GM12878 (cell line): ENCODE measurements around the gene C1QTNF8. TPM values are rescaled to one million over a fixed set of nuclear protein-coding genes. Genes with fewer than 3 reads are reported as not detected.

ENCODE experiments used
- ATAC-seq: fragments of 200-7000 bp; cut with Tn5 transposase; 3 replicates; pipeline ENCODE4 v1.9.1; 2020; ENCODE audit warnings: mild to moderate bottlenecking, moderate library complexity
- BruUV-seq: library from RNA; stranded (reverse); fragments of 400-500 nt; replicated peaks from 2 replicates; lab custom pipeline; 2021; lab: Mats Ljungman, UMichigan
- CTCF ChIA-PET: fragments of 300-600 bp; sonication (Branson Sonifier 250); formaldehyde crosslinking; extraction: SDS; loops from one replicate; lab custom pipeline; 2021; ENCODE audit warnings: inconsistent platforms; lab: Yijun Ruan, JAX
- POLR2A ChIA-PET: fragments of 350-600 bp; formaldehyde crosslinking; extraction: SDS; loops from one replicate; lab custom pipeline; 2021; ENCODE audit warnings: inconsistent platforms; lab: Charles Lee
- RAD21 ChIA-PET: fragments of 300-600 bp; sonication (Branson Sonifier 250); formaldehyde crosslinking; loops from one replicate; lab custom pipeline; 2023; ENCODE audit warnings: antibody characterized with exemption; ENCODE audit not compliant: unreplicated experiment; lab: Charles Lee
- SMC1A ChIA-PET: fragments of 300-600 bp; sonication (Branson Sonifier 250); formaldehyde crosslinking; loops from one replicate; lab custom pipeline; 2023; ENCODE audit not compliant: unreplicated experiment, uncharacterized antibody; lab: Charles Lee
- DNase-seq: peaks from one replicate; pipeline ENCODE4 v3.0.0-alpha.2; 2011; ENCODE audit warnings: low read depth, low spot score
- FAIRE-seq: peaks from 3 replicates; lab custom pipeline; 2011; peaks lifted over from hg19 to GRCh38; lab: Jason Lieb, UNC
- H2AFZ ChIP-seq: 2 replicates; pipeline ENCODE4 v1.6.0; 2011; ENCODE audit warnings: low read depth, low read length, control low read depth; ENCODE audit not compliant: control insufficient read depth
- H3K27ac ChIP-seq: 2 replicates; pipeline ENCODE4 v1.5.1; 2011; ENCODE audit warnings: control low read depth; ENCODE audit not compliant: control insufficient read depth, insufficient read depth
- H3K27me3 ChIP-seq, 2 experiments: replicated peaks in 1 of 2; 2 replicates each; pipeline versions ENCODE4 v1.6.0 to v1.6.1; 2011; ENCODE audit warnings: low read length in 1 of 2; ENCODE audit not compliant: control insufficient read depth in 2 of 2, insufficient read depth in 2 of 2
- H3K36me3 ChIP-seq, 2 experiments: 2 replicates each; pipeline ENCODE4 v1.5.1; 2011; ENCODE audit warnings: low read length in 1 of 2; ENCODE audit not compliant: control insufficient read depth in 2 of 2, insufficient read depth in 2 of 2
- H3K4me1 ChIP-seq: 2 replicates; pipeline ENCODE4 v1.6.1; 2011; ENCODE audit warnings: mild to moderate bottlenecking, low read length, moderate library complexity, mixed read lengths; ENCODE audit not compliant: control insufficient read depth, insufficient read depth
- H3K4me2 ChIP-seq: 2 replicates; pipeline ENCODE4 v1.6.0; 2011; ENCODE audit warnings: control low read depth; ENCODE audit not compliant: control insufficient read depth, insufficient read depth
- H3K4me3 ChIP-seq: fragments of 200-600 bp; sonication (generic); 2 replicates; pipeline ENCODE4 v1.5.1; 2016
- H3K79me2 ChIP-seq: 2 replicates; pipeline ENCODE4 v1.6.0; 2011; ENCODE audit warnings: low read length; ENCODE audit not compliant: control insufficient read depth, insufficient read depth
- H3K9ac ChIP-seq: 2 replicates; pipeline ENCODE4 v1.8.0; 2011; ENCODE audit warnings: low read length, control low read depth, mixed read lengths; ENCODE audit not compliant: control insufficient read depth, insufficient read depth
- H3K9me3 ChIP-seq: replicated peaks from 3 replicates; pipeline ENCODE4 v1.5.1; 2011; ENCODE audit warnings: mild to moderate bottlenecking, low read length; ENCODE audit not compliant: control insufficient read depth, insufficient read depth
- H4K20me1 ChIP-seq: 2 replicates; pipeline ENCODE4 v1.6.0; 2011; ENCODE audit not compliant: control insufficient read depth, insufficient read depth
- CHD2 ChIP-seq: IDR thresholded peaks from 2 replicates; pipeline ENCODE4 v1.6.1; 2011; ENCODE audit warnings: low read depth, low read length, improper control_type of control experiment, borderline replicate concordance
- DPF2 ChIP-seq: fragments of 450-650 bp; IDR thresholded peaks from 2 replicates; pipeline ENCODE4 v1.6.1; 2017; ENCODE audit warnings: mild to moderate bottlenecking
- ETV6 ChIP-seq, 2 experiments: fragments of 450-650 bp in 1 of 2; IDR thresholded peaks in 1 of 2; conservative IDR thresholded peaks in 1 of 2; 2 replicates each; pipeline ENCODE4 v1.6.1; 2014; ENCODE audit warnings: antibody characterized with exemption in 1 of 2, borderline replicate concordance in 1 of 2, low read depth in 1 of 2, mild to moderate bottlenecking in 1 of 2, moderate library complexity in 1 of 2
- FOXM1 ChIP-seq: IDR thresholded peaks from 2 replicates; pipeline ENCODE4 v1.6.1; 2012; ENCODE audit warnings: low read depth, mild to moderate bottlenecking, inconsistent platforms, low read length, moderate library complexity
- IKZF1 ChIP-seq: fragments of 450-650 bp; conservative IDR thresholded peaks from 2 replicates; pipeline ENCODE4 v1.6.1; 2017; ENCODE audit warnings: antibody characterized with exemption, mild to moderate bottlenecking
- KAT2A ChIP-seq: conservative IDR thresholded peaks from 2 replicates; pipeline ENCODE4 v1.6.1; 2011; ENCODE audit warnings: low read depth, low read length; ENCODE audit not compliant: control insufficient read depth
- KDM1A ChIP-seq: fragments of 200-600 bp; sonication (generic); IDR thresholded peaks from 2 replicates; pipeline ENCODE4 v1.6.1; 2016; ENCODE audit warnings: borderline replicate concordance
- PAX5 ChIP-seq: IDR thresholded peaks from 2 replicates; pipeline ENCODE4 v1.6.1; 2011; ENCODE audit warnings: low read depth, low read length, borderline replicate concordance
- POLR2AphosphoS2 ChIP-seq: IDR thresholded peaks from 2 replicates; pipeline ENCODE4 v1.6.1; 2011; ENCODE audit warnings: low read depth, mild to moderate bottlenecking, low read length, improper control_type of control experiment, moderate library complexity
- POU2F2 ChIP-seq: IDR thresholded peaks from 3 replicates; pipeline ENCODE4 v1.6.1; 2011; ENCODE audit warnings: low read depth, mild to moderate bottlenecking, low read length, borderline replicate concordance
- RB1 ChIP-seq: fragments of 450-650 bp; formaldehyde crosslinking; IDR thresholded peaks from 2 replicates; pipeline ENCODE4 v1.6.1; 2017; ENCODE audit warnings: mild to moderate bottlenecking, borderline replicate concordance
- SIX5 ChIP-seq: IDR thresholded peaks from 2 replicates; pipeline ENCODE4 v1.6.1; 2011; ENCODE audit warnings: mild to moderate bottlenecking, low read depth, low read length, moderate library complexity; ENCODE audit not compliant: severe bottlenecking
- WRNIP1 ChIP-seq: IDR thresholded peaks from 2 replicates; pipeline ENCODE4 v1.6.1; 2011; ENCODE audit warnings: low read depth, low read length, improper control_type of control experiment, borderline replicate concordance
- ZZZ3 ChIP-seq: IDR thresholded peaks from 2 replicates; pipeline ENCODE4 v1.6.1; 2011; ENCODE audit warnings: low read depth; ENCODE audit not compliant: control insufficient read depth, insufficient read length
- WGBS: methylation state at CpG from one replicate; pipeline ENCODE4 v1.1.6; 2016; ENCODE audit warnings: low lambda C conversion rate; ENCODE audit not compliant: insufficient replicate concordance, insufficient coverage; ENCODE audit errors: missing lambda C conversion rate; 5-methylcytosine and 5-hydroxymethylcytosine counted together
- in situ Hi-C: fragments of 300-500 bp; cut with MboI; formaldehyde crosslinking; loops from 9 replicates; pipeline ENCODE4 v1.14.3; 2018; ENCODE audit warnings: mixed read lengths
- intact Hi-C: fragments of 100-400 bp; cut with micrococcal nuclease; formaldehyde crosslinking; loops from one replicate; pipeline ENCODE4 v1.14.2; 2022; ENCODE audit not compliant: unreplicated experiment
- polyA plus RNA-seq, 11 experiments: library from polyadenylated mRNA; depleted of rRNA in 4 of 11; unstranded in 6 of 11; stranded (reverse) in 5 of 11; fragments of >200 nt; fragmentation: Nextera tagmentation in 4 of 11; fragmentation: Illumina TruSeq in 1 of 11; extraction: Ambion mirVana in 4 of 11; extraction: Trizol in 1 of 11; gene quantifications; 1 replicate in 1 of 11; 2 replicates in 10 of 11; pipeline versions ENCODE4 v1.2.1 to v1.2.3, GENCODE V29; 2011 to 2016; ENCODE audit warnings: inconsistent platforms in 2 of 11, missing spikeins in 2 of 11, low read depth in 1 of 11
- total RNA-seq, 4 experiments: library from RNA; depleted of rRNA in 3 of 4; stranded (reverse); fragments of >200 nt in 3 of 4; fragmentation: Illumina TruSeq in 1 of 4; extraction: Trizol in 1 of 4; gene quantifications; 2 replicates each; pipeline versions ENCODE4 v1.2.1 to v1.2.3, GENCODE V29; 2013 to 2021
- TF ChIP-seq, protein P1 (sequence below): IDR thresholded peaks from 2 replicates; pipeline ENCODE4 v1.6.1; 2012; ENCODE audit warnings: low read length, inconsistent platforms
- TF ChIP-seq, protein P2 (sequence below): fragments of 450-650 bp; IDR thresholded peaks from 2 replicates; pipeline ENCODE4 v1.6.1; 2017; ENCODE audit warnings: mild to moderate bottlenecking

The C1QTNF8 gene
- total and polyA plus RNA-seq, 10 of the 15 experiments (the other 5 are each of a cell fraction or from before 2014, with no cell fraction given), result not detected

DNA sequence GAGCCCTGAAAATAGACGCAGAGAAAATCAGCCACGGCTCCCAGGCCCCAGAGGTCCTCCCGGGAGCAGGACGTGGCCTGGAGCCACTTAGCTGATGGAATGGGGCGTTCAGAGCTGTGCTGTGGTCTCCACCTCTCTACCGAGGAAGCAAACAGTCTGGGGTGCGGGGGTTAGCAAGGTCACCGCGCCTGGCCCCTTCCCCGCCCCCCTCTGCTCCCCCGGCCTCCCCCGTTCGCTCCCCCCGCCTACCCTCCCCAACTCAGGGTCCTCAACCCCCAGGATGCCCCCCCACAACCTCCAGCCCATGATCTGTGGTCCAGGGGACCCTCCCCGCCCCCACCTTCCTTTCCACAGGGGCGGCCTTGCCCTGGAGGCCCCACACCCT, 20.6 kb upstream of the C1QTNF8 start:
- Histone ChIP-seq H3K4me3 (no peak overlapping the region), H3K9me3 (no peaks in the 10 kb centered on the region), H3K27me3 (no peaks in the 10 kb centered on the region), H3K4me1 (no peaks in the 10 kb centered on the region), H3K79me2 (no peaks in the 10 kb centered on the region), H2AFZ (no peak overlapping the region), H3K27ac (no peak overlapping the region), H3K9ac (no peak overlapping the region), H3K36me3 (no peaks in the 10 kb centered on the region), H4K20me1 (no peaks in the 10 kb centered on the region), H3K4me2 (no peak overlapping the region)
- ChIA-PET POLR2A (no interaction called here), RAD21 (no interaction called here), SMC1A (no interaction called here), CTCF (no interaction called here)
- ATAC-seq, result no peak
- no peak for DNase-seq
- no peak for TF ChIP-seq DPF2
- TF ChIP-seq ETV6 (conservative IDR thresholded peaks at IDR 0.05 in 1 of 2, IDR thresholded peaks at IDR 0.05 in 1 of 2; ENCODE audit: borderline replicate concordance in 1 of 2, low read depth in 1 of 2), result no peak
- intact Hi-C loops (no loop called here), in situ Hi-C loops (no loop called here)
- no peak for FAIRE-seq
- no TSS peak for BruUV-seq
- WGBS, result 21% methylated on average over 10 of the region's 16 CpGs

DNA sequence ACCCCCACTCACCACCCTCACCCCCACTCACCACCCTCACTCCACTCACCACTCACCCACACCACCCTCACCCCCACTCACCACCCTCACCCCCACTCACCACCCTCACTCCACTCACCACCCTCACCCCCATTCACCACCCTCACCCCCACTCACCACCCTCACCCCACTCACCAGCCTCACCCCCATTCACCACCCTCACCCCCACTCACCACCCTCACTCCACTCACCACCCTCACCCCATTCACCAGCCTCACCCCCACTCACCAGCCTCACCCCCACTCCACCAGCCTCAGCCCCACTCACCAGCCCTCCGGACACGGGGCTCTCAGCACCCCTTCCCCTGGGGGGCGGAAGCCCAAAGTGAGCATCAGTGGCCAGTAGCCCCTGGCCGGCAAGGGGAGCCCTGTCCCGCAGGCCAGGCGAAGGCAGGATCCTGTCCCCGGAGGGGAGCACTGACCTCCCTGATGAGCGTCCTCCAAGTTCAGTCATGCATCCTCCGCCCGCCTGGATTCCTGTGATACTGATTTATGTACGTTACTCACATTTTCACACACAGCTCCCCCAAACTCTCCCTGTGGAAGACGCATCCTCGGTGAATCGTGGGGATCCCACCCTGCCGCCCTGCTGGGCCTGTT, 18.0 kb upstream of the C1QTNF8 start:
- no peaks in the 10 kb centered on the region for H3K9me3 ChIP-seq
- H3K27ac ChIP-seq, result no peak overlapping the region
- no peaks in the 10 kb centered on the region for H3K79me2 ChIP-seq
- RAD21 ChIA-PET, result no interaction called here
- no peaks in the 10 kb centered on the region for H3K4me1 ChIP-seq
- H3K27me3 ChIP-seq, result no peaks in the 10 kb centered on the region
- no peak overlapping the region for H3K4me3 ChIP-seq
- intact Hi-C loops (no loop called here), in situ Hi-C loops (no loop called here)
- H2AFZ ChIP-seq, result no peak overlapping the region
- no TSS peak for BruUV-seq
- H3K9ac ChIP-seq, result no peak overlapping the region
- DNase-seq (no peak), FAIRE-seq (no peak), ATAC-seq (no peak)
- H3K4me2 ChIP-seq, result no peak overlapping the region
- 59% methylated on average over 9 of the region's 15 CpGs for WGBS
- no peaks in the 10 kb centered on the region for H4K20me1 ChIP-seq
- CTCF ChIA-PET, result no interaction called here
- SMC1A ChIA-PET, result no interaction called here
- POLR2A ChIA-PET, result no interaction called here
- no peaks in the 10 kb centered on the region for H3K36me3 ChIP-seq
- TF ChIP-seq SIX5 (no peak), CHD2 (no peak), WRNIP1 (no peak), POU2F2 (no peak), RB1 (no peak), IKZF1 (no peak), KAT2A (no peak), ZZZ3 (no peak), PAX5 (no peak), FOXM1 (no peak), KDM1A (no peak), POLR2AphosphoS2 (no peak)
- TF ChIP-seq, protein P1, sequence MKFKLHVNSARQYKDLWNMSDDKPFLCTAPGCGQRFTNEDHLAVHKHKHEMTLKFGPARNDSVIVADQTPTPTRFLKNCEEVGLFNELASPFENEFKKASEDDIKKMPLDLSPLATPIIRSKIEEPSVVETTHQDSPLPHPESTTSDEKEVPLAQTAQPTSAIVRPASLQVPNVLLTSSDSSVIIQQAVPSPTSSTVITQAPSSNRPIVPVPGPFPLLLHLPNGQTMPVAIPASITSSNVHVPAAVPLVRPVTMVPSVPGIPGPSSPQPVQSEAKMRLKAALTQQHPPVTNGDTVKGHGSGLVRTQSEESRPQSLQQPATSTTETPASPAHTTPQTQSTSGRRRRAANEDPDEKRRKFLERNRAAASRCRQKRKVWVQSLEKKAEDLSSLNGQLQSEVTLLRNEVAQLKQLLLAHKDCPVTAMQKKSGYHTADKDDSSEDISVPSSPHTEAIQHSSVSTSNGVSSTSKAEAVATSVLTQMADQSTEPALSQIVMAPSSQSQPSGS, result no peak
- TF ChIP-seq, protein P2, sequence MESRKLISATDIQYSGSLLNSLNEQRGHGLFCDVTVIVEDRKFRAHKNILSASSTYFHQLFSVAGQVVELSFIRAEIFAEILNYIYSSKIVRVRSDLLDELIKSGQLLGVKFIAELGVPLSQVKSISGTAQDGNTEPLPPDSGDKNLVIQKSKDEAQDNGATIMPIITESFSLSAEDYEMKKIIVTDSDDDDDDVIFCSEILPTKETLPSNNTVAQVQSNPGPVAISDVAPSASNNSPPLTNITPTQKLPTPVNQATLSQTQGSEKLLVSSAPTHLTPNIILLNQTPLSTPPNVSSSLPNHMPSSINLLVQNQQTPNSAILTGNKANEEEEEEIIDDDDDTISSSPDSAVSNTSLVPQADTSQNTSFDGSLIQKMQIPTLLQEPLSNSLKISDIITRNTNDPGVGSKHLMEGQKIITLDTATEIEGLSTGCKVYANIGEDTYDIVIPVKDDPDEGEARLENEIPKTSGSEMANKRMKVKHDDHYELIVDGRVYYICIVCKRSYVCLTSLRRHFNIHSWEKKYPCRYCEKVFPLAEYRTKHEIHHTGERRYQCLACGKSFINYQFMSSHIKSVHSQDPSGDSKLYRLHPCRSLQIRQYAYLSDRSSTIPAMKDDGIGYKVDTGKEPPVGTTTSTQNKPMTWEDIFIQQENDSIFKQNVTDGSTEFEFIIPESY, result no peak
